HuH-7.5 (cell line): ENCODE measurements around the gene FOXF2.

ENCODE experiments used
- DNase-seq: peaks from one replicate; pipeline ENCODE4 v3.0.0; 2011; ENCODE audit warnings: low spot score

The FOXF2 gene

GRCh38 chr6:1391800-1392309 lies 2.5 kb downstream of the FOXF2 start:
- DNase-seq, result no peak

- no peak for DNase-seq
Observed at GRCh38 chr6:1392813-1393640, 3.7 kb downstream of the FOXF2 start.

- no peak for DNase-seq
Observed at GRCh38 chr6:1393641-1394283, 4.4 kb downstream of the FOXF2 start.

GRCh38 chr6:1394514-1395463 lies 5.4 kb downstream of the FOXF2 start:
- no peak for DNase-seq

GRCh38 chr6:1395506-1395905 lies 6.1 kb downstream of the FOXF2 start:
- DNase-seq, result no peak

- no peak for DNase-seq
Observed at GRCh38 chr6:1395941-1396908, 6.8 kb downstream of the FOXF2 start.

GRCh38 chr6:1396952-1397868 lies 7.8 kb downstream of the FOXF2 start:
- peak; percentile 70 for DNase-seq

GRCh38 chr6:1399085-1399780 lies 9.9 kb downstream of the FOXF2 start:
- DNase-seq, result no peak

- DNase-seq, result no peak
Observed at GRCh38 chr6:1400126-1400850, 10.9 kb downstream of the FOXF2 start.

GRCh38 chr6:1402369-1402768 lies 13.0 kb downstream of the FOXF2 start:
- DNase-seq, result no peak

- DNase-seq, result no peak
Observed at GRCh38 chr6:1402868-1403267, 13.5 kb downstream of the FOXF2 start.

- no peak for DNase-seq
Observed at GRCh38 chr6:1403851-1404712, 14.7 kb downstream of the FOXF2 start.

GRCh38 chr6:1404713-1405098 lies 15.3 kb downstream of the FOXF2 start:
- DNase-seq, result no peak

GRCh38 chr6:1405221-1405620 lies 15.8 kb downstream of the FOXF2 start:
- DNase-seq, result no peak

GRCh38 chr6:1406306-1407072 lies 17.1 kb downstream of the FOXF2 start:
- no peak for DNase-seq

GRCh38 chr6:1407499-1407990 lies 18.2 kb downstream of the FOXF2 start:
- DNase-seq, result no peak
